Measurements from ENCODE around the gene PPM1A.
"Not testable (repeated sequence)": the region's sequence is repeated elsewhere in the genome, so short reads cannot be mapped to it uniquely, and the experiment has no call there.

PPM1A gene

GRCh38 chr14:60304509-60304908, 55.5 kb downstream of the PPM1A start:
- intact Hi-C loops (cut with DNase I), result no loop called here
- peak in 41 of 42 donors; percentile 17 to 88 (median 57) for DNase-seq

GRCh38 chr14:60309867-60310552, 61.0 kb downstream of the PPM1A start:
- intact Hi-C loops (cut with DNase I), result no loop called here

GRCh38 chr14:60311417-60311816, 62.4 kb downstream of the PPM1A start:
- intact Hi-C loops (cut with DNase I), result no loop called here
- no peak for DNase-seq

More at GRCh38 chr14:60309867-60310552, 61.0 kb downstream of the PPM1A start:
- no peak for DNase-seq

GRCh38 chr14:60313093-60313492, 64.1 kb downstream of the PPM1A start:
- no peak for DNase-seq
- intact Hi-C loops (cut with DNase I), result no loop called here

GRCh38 chr14:60315196-60315990, 66.4 kb downstream of the PPM1A start:
- DNase-seq, result no peak
- intact Hi-C loops (cut with DNase I), result no loop called here

GRCh38 chr14:60317609-60318008, 68.6 kb downstream of the PPM1A start:
- no peak for DNase-seq

GRCh38 chr14:60320860-60321259, 71.8 kb downstream of the PPM1A start:
- DNase-seq; intact Hi-C loops (cut with DNase I): not testable (repeated sequence)

More at GRCh38 chr14:60317609-60318008, 68.6 kb downstream of the PPM1A start:
- intact Hi-C loops (cut with DNase I), result no loop called here

GRCh38 chr14:60323199-60323896, 74.3 kb downstream of the PPM1A start:
- intact Hi-C loops (cut with DNase I), result no loop called here

GRCh38 chr14:60324837-60325236, 75.8 kb downstream of the PPM1A start:
- intact Hi-C loops (cut with DNase I), result no loop called here
- DNase-seq, result no peak

More at GRCh38 chr14:60323199-60323896, 74.3 kb downstream of the PPM1A start:
- no peak for DNase-seq

GRCh38 chr14:60326274-60326673, 77.3 kb downstream of the PPM1A start:
- DNase-seq, result peak in 3 of 42 donors; percentile 4 to 21 (median 18)
- intact Hi-C loops (cut with DNase I), result no loop called here

GRCh38 chr14:60327447-60328331, 78.7 kb downstream of the PPM1A start:
- intact Hi-C loops (cut with DNase I), result no loop called here
- DNase-seq, result peak in 41 of 42 donors; percentile 23 to 81 (median 55)

GRCh38 chr14:60328583-60328982, 79.6 kb downstream of the PPM1A start:
- intact Hi-C loops (cut with DNase I), result no loop called here
- no peak for DNase-seq

GRCh38 chr14:60329274-60329673, 80.3 kb downstream of the PPM1A start:
- intact Hi-C loops (cut with DNase I), result no loop called here
- no peak for DNase-seq

GRCh38 chr14:60331201-60332045, 82.4 kb downstream of the PPM1A start:
- peak; percentile 17 to 89 (median 74) for DNase-seq
- intact Hi-C loops (cut with DNase I), result no loop called here

- intact Hi-C loops (cut with DNase I), result no loop called here
- no peak for DNase-seq
Observed at GRCh38 chr14:60332046-60332399, 83.0 kb downstream of the PPM1A start.

- intact Hi-C loops (cut with DNase I), result no loop called here
- DNase-seq, result no peak
Observed at GRCh38 chr14:60332869-60333268, 83.8 kb downstream of the PPM1A start.

GRCh38 chr14:60339571-60339970, 90.5 kb downstream of the PPM1A start:
- intact Hi-C loops (cut with DNase I), result no loop called here
- no peak for DNase-seq

GRCh38 chr14:60343571-60344071, 94.6 kb downstream of the PPM1A start:
- no peak for DNase-seq
- intact Hi-C loops (cut with DNase I), result no loop called here

Measured in head of caudate nucleus (tissue), 42 donors.